ENCODE results near the gene PSMB9.

PSMB9 gene

GRCh38 chr6:32832535-32832934 lies 21.5 kb upstream of the PSMB9 start:
- Histone ChIP-seq H4K20me1 (ENCODE audit: control insufficient read depth, insufficient read depth, low read depth, low read length) (no peaks in the 10 kb centered on the region), H3K27ac (ENCODE audit: low read depth, low read length) (no peak overlapping the region), H3K4me1 (ENCODE audit: control insufficient read depth, low read length) (peaks cover 14% of the 10 kb centered on the region), H3K4me3 (ENCODE audit: low read length) (no peak overlapping the region), H3K27me3 (ENCODE audit: control insufficient read depth, low read length) (no peaks in the 10 kb centered on the region), H3K79me2 (ENCODE audit: control insufficient read depth, low read length) (peaks cover 11% of the 10 kb centered on the region), H3K4me2 (ENCODE audit: low read length) (no peak overlapping the region), H3K9me2 (replicated peaks; ENCODE audit: control insufficient read depth, low read length) (no peaks in the 10 kb centered on the region), H3F3A (ENCODE audit: control insufficient read depth, insufficient read depth) (no peaks in the 10 kb centered on the region), H3K36me3 (ENCODE audit: control insufficient read depth, low read length) (peaks cover 81% of the 10 kb centered on the region), H3K9me3 (ENCODE audit: control insufficient read depth, insufficient read depth, low read length) (no peaks in the 10 kb centered on the region)
- TF ChIP-seq EZH2phosphoT487 (IDR thresholded peaks at IDR 0.05; ENCODE audit: borderline replicate concordance, low read length) (no peak), CTCF (IDR thresholded peaks at IDR 0.05; ENCODE audit: low read depth, low read length, poor library complexity, severe bottlenecking) (no peak)

- Histone ChIP-seq H3K9me3 (ENCODE audit: control insufficient read depth, insufficient read depth, low read length) (no peaks in the 10 kb centered on the region), H3K27me3 (ENCODE audit: control insufficient read depth, low read length) (no peaks in the 10 kb centered on the region), H4K20me1 (ENCODE audit: control insufficient read depth, insufficient read depth, low read depth, low read length) (no peaks in the 10 kb centered on the region), H3K4me2 (ENCODE audit: low read length) (no peak overlapping the region), H3K4me3 (ENCODE audit: low read length) (no peak overlapping the region), H3K9me2 (replicated peaks; ENCODE audit: control insufficient read depth, low read length) (no peaks in the 10 kb centered on the region), H3K36me3 (ENCODE audit: control insufficient read depth, low read length) (peaks cover 75% of the 10 kb centered on the region), H3K4me1 (ENCODE audit: control insufficient read depth, low read length) (peaks cover 18% of the 10 kb centered on the region), H3K27ac (ENCODE audit: low read depth, low read length) (no peak overlapping the region), H3K79me2 (ENCODE audit: control insufficient read depth, low read length) (peaks cover 17% of the 10 kb centered on the region), H3F3A (ENCODE audit: control insufficient read depth, insufficient read depth) (no peaks in the 10 kb centered on the region)
- TF ChIP-seq EZH2phosphoT487 (IDR thresholded peaks at IDR 0.05; ENCODE audit: borderline replicate concordance, low read length) (no peak), CTCF (IDR thresholded peaks at IDR 0.05; ENCODE audit: low read depth, low read length, poor library complexity, severe bottlenecking) (no peak)
Measured at GRCh38 chr6:32833664-32834063, 20.3 kb upstream of the PSMB9 start.

- Histone ChIP-seq H3F3A (ENCODE audit: control insufficient read depth, insufficient read depth) (no peaks in the 10 kb centered on the region), H3K4me2 (ENCODE audit: low read length) (no peak overlapping the region), H3K4me3 (ENCODE audit: low read length) (no peak overlapping the region), H3K4me1 (ENCODE audit: control insufficient read depth, low read length) (peaks cover 22% of the 10 kb centered on the region), H3K27me3 (ENCODE audit: control insufficient read depth, low read length) (no peaks in the 10 kb centered on the region), H3K27ac (ENCODE audit: low read depth, low read length) (no peak overlapping the region), H3K36me3 (ENCODE audit: control insufficient read depth, low read length) (peaks cover 60% of the 10 kb centered on the region), H3K79me2 (ENCODE audit: control insufficient read depth, low read length) (peaks cover 17% of the 10 kb centered on the region), H4K20me1 (ENCODE audit: control insufficient read depth, insufficient read depth, low read depth, low read length) (no peaks in the 10 kb centered on the region), H3K9me2 (replicated peaks; ENCODE audit: control insufficient read depth, low read length) (no peaks in the 10 kb centered on the region), H3K9me3 (ENCODE audit: control insufficient read depth, insufficient read depth, low read length) (no peaks in the 10 kb centered on the region)
- TF ChIP-seq EZH2phosphoT487 (IDR thresholded peaks at IDR 0.05; ENCODE audit: borderline replicate concordance, low read length) (no peak), CTCF (IDR thresholded peaks at IDR 0.05; ENCODE audit: low read depth, low read length, poor library complexity, severe bottlenecking) (no peak)
Measured at GRCh38 chr6:32835167-32835893, 18.7 kb upstream of the PSMB9 start.
